IMR-90 (cell line): Measurements from ENCODE around the gene SHC4. TPM values are rescaled to one million over a fixed set of nuclear protein-coding genes. Genes with fewer than 3 reads are reported as not detected.

ENCODE experiments used
- ATAC-seq: fragments of 200-7000 bp; cut with Tn5 transposase; 2 replicates; pipeline ENCODE4 v1.9.1; 2020; ENCODE audit warnings: low read depth, mild to moderate bottlenecking, moderate library complexity
- BruUV-seq: library from RNA; stranded (reverse); fragments of 400-500 nt; replicated peaks from 2 replicates; lab custom pipeline; 2021; lab: Mats Ljungman, UMichigan
- CTCF ChIA-PET: fragments of 300-600 bp; formaldehyde crosslinking; extraction: SDS; loops from one replicate; lab custom pipeline; 2021; ENCODE audit warnings: antibody characterized with exemption; lab: Yijun Ruan, JAX
- POLR2A ChIA-PET: fragments of 300-600 bp; sonication (Branson Sonifier 250); formaldehyde crosslinking; loops from one replicate; lab custom pipeline; 2022; ENCODE audit warnings: antibody characterized with exemption; ENCODE audit not compliant: unreplicated experiment; lab: Charles Lee
- DNase-seq: peaks from one replicate; pipeline ENCODE4 v3.0.0; 2013
- H2AFZ ChIP-seq: replicated peaks from 2 replicates; pipeline ENCODE3; 2013; ENCODE audit warnings: low read length, mild to moderate bottlenecking; ENCODE audit not compliant: poor library complexity
- H2AK5ac ChIP-seq: 2 replicates; pipeline ENCODE4 v1.6.1; 2013; ENCODE audit warnings: low read depth, low read length, inconsistent platforms
- H2AK9ac ChIP-seq: replicated peaks from 2 replicates; pipeline ENCODE3; 2013; ENCODE audit warnings: mild to moderate bottlenecking, low read depth, low read length, moderate library complexity; ENCODE audit not compliant: poor library complexity
- H2BK120ac ChIP-seq: 2 replicates; pipeline ENCODE4 v1.6.1; 2013; ENCODE audit warnings: low read depth, low read length, inconsistent platforms
- H2BK15ac ChIP-seq: 3 replicates; pipeline ENCODE4 v1.6.1; 2013; ENCODE audit warnings: low read depth, low read length, inconsistent platforms
- H2BK20ac ChIP-seq: 2 replicates; pipeline ENCODE4 v1.6.1; 2013; ENCODE audit warnings: low read depth, mild to moderate bottlenecking, inconsistent platforms, low read length, moderate library complexity
- H2BK5ac ChIP-seq: 2 replicates; pipeline ENCODE4 v1.6.1; 2013; ENCODE audit warnings: mild to moderate bottlenecking, low read depth, low read length, inconsistent platforms; ENCODE audit not compliant: poor library complexity, severe bottlenecking
- H3K14ac ChIP-seq: replicated peaks from 2 replicates; pipeline ENCODE4 v1.6.1; 2013; ENCODE audit warnings: low read depth, low read length, inconsistent platforms
- H3K18ac ChIP-seq: 2 replicates; pipeline ENCODE4 v1.6.1; 2013; ENCODE audit warnings: low read depth, low read length, control low read depth
- H3K23ac ChIP-seq: 2 replicates; pipeline ENCODE4 v1.6.1; 2013; ENCODE audit warnings: low read depth, low read length, inconsistent platforms
- H3K27ac ChIP-seq: 2 replicates; pipeline ENCODE4 v1.5.1; 2013; ENCODE audit warnings: mild to moderate bottlenecking, control low read depth, low read length; ENCODE audit not compliant: insufficient read depth
- H3K27me3 ChIP-seq: 2 replicates; pipeline ENCODE4 v1.6.1; 2013; ENCODE audit warnings: low read length; ENCODE audit not compliant: control insufficient read depth, insufficient read depth
- H3K36me3 ChIP-seq: 2 replicates; pipeline ENCODE4 v1.6.1; 2013; ENCODE audit warnings: low read length, mixed read lengths; ENCODE audit not compliant: control insufficient read depth, insufficient read depth
- H3K4ac ChIP-seq: 2 replicates; pipeline ENCODE4 v1.6.1; 2013; ENCODE audit warnings: low read depth, low read length, inconsistent platforms
- H3K4me1 ChIP-seq: 2 replicates; pipeline ENCODE4 v1.6.1; 2013; ENCODE audit warnings: low read length, mixed read lengths; ENCODE audit not compliant: control insufficient read depth, insufficient read depth
- H3K4me2 ChIP-seq: 2 replicates; pipeline ENCODE4 v1.6.1; 2013; ENCODE audit warnings: low read depth, mild to moderate bottlenecking, control low read depth, low read length, moderate library complexity
- H3K4me3 ChIP-seq: 2 replicates; pipeline ENCODE4 v1.5.1; 2013; ENCODE audit warnings: low read depth, mild to moderate bottlenecking, control low read depth, low read length, moderate library complexity; ENCODE audit not compliant: insufficient read depth
- H3K56ac ChIP-seq: 2 replicates; pipeline ENCODE4 v1.6.1; 2013; ENCODE audit warnings: low read length, inconsistent platforms; ENCODE audit not compliant: insufficient read depth; ENCODE audit errors: extremely low read depth
- H3K79me1 ChIP-seq, 2 experiments: 2 replicates each; pipeline ENCODE4 v1.6.1; 2013; ENCODE audit warnings: low read length in 2 of 2, inconsistent platforms in 1 of 2, low read depth in 1 of 2
- H3K9ac ChIP-seq: 2 replicates; pipeline ENCODE4 v1.6.1; 2013; ENCODE audit warnings: low read depth, low read length, control low read depth
- H3K9me1 ChIP-seq: 2 replicates; pipeline ENCODE4 v1.6.1; 2013; ENCODE audit warnings: low read length, inconsistent platforms; ENCODE audit not compliant: insufficient read depth
- H3K9me3 ChIP-seq: 2 replicates; pipeline ENCODE4 v1.6.1; 2013; ENCODE audit warnings: low read length; ENCODE audit not compliant: control insufficient read depth, insufficient read depth
- H4K20me1 ChIP-seq: 2 replicates; pipeline ENCODE4 v1.6.1; 2013; ENCODE audit warnings: low read length, inconsistent platforms; ENCODE audit not compliant: insufficient read depth
- H4K5ac ChIP-seq: 2 replicates; pipeline ENCODE4 v1.6.1; 2013; ENCODE audit warnings: mild to moderate bottlenecking, low read depth, low read length, control low read depth
- H4K8ac ChIP-seq, 2 experiments: 2 replicates each; pipeline ENCODE4 v1.6.1; 2013; ENCODE audit warnings: low read depth in 2 of 2, low read length in 2 of 2, control low read depth in 1 of 2, inconsistent platforms in 1 of 2
- H4K91ac ChIP-seq: 2 replicates; pipeline ENCODE4 v1.6.1; 2013; ENCODE audit warnings: low read depth, low read length, inconsistent platforms; ENCODE audit not compliant: insufficient read depth
- BHLHE40 ChIP-seq: fragments of 150-350 bp; IDR thresholded peaks from 2 replicates; pipeline ENCODE4 v1.6.1; 2016; ENCODE audit warnings: mild to moderate bottlenecking, low read depth, low read length
- CEBPB ChIP-seq: IDR thresholded peaks from 2 replicates; pipeline ENCODE4 v1.6.1; 2012; ENCODE audit warnings: low read depth, low read length, improper control_type of control experiment
- CHD1 ChIP-seq: IDR thresholded peaks from 2 replicates; pipeline ENCODE4 v1.6.1; 2012; ENCODE audit warnings: low read depth, low read length, improper control_type of control experiment
- ELK1 ChIP-seq: fragments of 150-350 bp; IDR thresholded peaks from 2 replicates; pipeline ENCODE4 v1.6.1; 2016; ENCODE audit warnings: low read depth, mild to moderate bottlenecking, low read length, moderate library complexity, borderline replicate concordance
- FOS ChIP-seq: fragments of 150-350 bp; IDR thresholded peaks from 2 replicates; pipeline ENCODE4 v1.6.1; 2016; ENCODE audit warnings: low read depth, low read length
- MAFK ChIP-seq: IDR thresholded peaks from 2 replicates; pipeline ENCODE4 v1.6.1; 2012; ENCODE audit warnings: low read depth, low read length, improper control_type of control experiment
- MAZ ChIP-seq: IDR thresholded peaks from 2 replicates; pipeline ENCODE4 v1.6.1; 2012; ENCODE audit warnings: low read depth, mild to moderate bottlenecking, low read length, improper control_type of control experiment, moderate library complexity, borderline replicate concordance
- MXI1 ChIP-seq: IDR thresholded peaks from 2 replicates; pipeline ENCODE4 v1.6.1; 2012; ENCODE audit warnings: low read depth, mild to moderate bottlenecking, low read length, moderate library complexity, borderline replicate concordance
- NFE2L2 ChIP-seq: fragments of 150-350 bp; IDR thresholded peaks from 2 replicates; pipeline ENCODE4 v1.6.1; 2016; ENCODE audit warnings: low read depth, mild to moderate bottlenecking, low read length
- POLR2A ChIP-seq: IDR thresholded peaks from 2 replicates; pipeline ENCODE4 v1.6.1; 2012; ENCODE audit warnings: mild to moderate bottlenecking, low read depth, low read length
- RAD21 ChIP-seq: IDR thresholded peaks from 2 replicates; pipeline ENCODE4 v1.6.1; 2012; ENCODE audit warnings: low read length, improper control_type of control experiment
- RCOR1 ChIP-seq: IDR thresholded peaks from 2 replicates; pipeline ENCODE4 v1.6.1; 2012; ENCODE audit warnings: mild to moderate bottlenecking, low read length, improper control_type of control experiment; ENCODE audit not compliant: insufficient replicate concordance
- RFX5 ChIP-seq: IDR thresholded peaks from 2 replicates; pipeline ENCODE4 v1.8.0; 2012; ENCODE audit warnings: low read depth, mild to moderate bottlenecking, low read length, moderate library complexity
- SMC3 ChIP-seq: fragments of 150-350 bp; IDR thresholded peaks from 2 replicates; pipeline ENCODE4 v1.6.1; 2016; ENCODE audit warnings: low read depth, mild to moderate bottlenecking, antibody characterized with exemption, low read length, moderate library complexity
- WGBS, 2 experiments: methylation state at CpG; one replicate each; pipeline versions ENCODE4 v1.1.5 to v1.1.7; 2013; ENCODE audit warnings: missing lambda C conversion rate in 2 of 2; ENCODE audit not compliant: insufficient read length in 1 of 2; ENCODE audit errors: extremely low coverage in 2 of 2; 5-methylcytosine and 5-hydroxymethylcytosine counted together
- dilution Hi-C: fragments of 300-500 bp; cut with HindIII; formaldehyde crosslinking; loops from one replicate; pipeline ENCODE4 v1.14.3; 2018; ENCODE audit warnings: low sequenced_read_pairs; ENCODE audit not compliant: unreplicated experiment
- in situ Hi-C: fragments of 300-500 bp; cut with MboI; formaldehyde crosslinking; loops from 3 replicates; pipeline ENCODE4 v1.14.3; 2019; ENCODE audit warnings: low sequenced_read_pairs, inconsistent platforms, mixed read lengths
- intact Hi-C: fragments of 100-400 bp; cut with micrococcal nuclease; formaldehyde crosslinking; loops from 2 replicates; pipeline ENCODE4 v1.10.0; 2022
- polyA plus RNA-seq, 3 experiments: library from polyadenylated mRNA; depleted of rRNA; stranded (reverse); fragments of >200 nt; gene quantifications; 2 replicates each; pipeline ENCODE4 v1.2.3, GENCODE V29; 2012; ENCODE audit warnings: low replicate concordance in 1 of 3
- total RNA-seq: library from RNA; depleted of rRNA; stranded (reverse); fragments of >200 nt; gene quantifications from 2 replicates; pipeline ENCODE4 v1.2.3, GENCODE V29; 2012
- TF ChIP-seq, protein P1 (sequence below): fragments of 150-350 bp; IDR thresholded peaks from 2 replicates; pipeline ENCODE4 v1.6.1; 2017; ENCODE audit warnings: mild to moderate bottlenecking, antibody characterized with exemption, low read length, low read depth
- TF ChIP-seq, protein P2 (sequence below): conservative IDR thresholded peaks from 2 replicates; pipeline ENCODE4 v1.5.1; 2012; ENCODE audit warnings: mild to moderate bottlenecking, low read depth, low read length, improper control_type of control experiment

The SHC4 gene
- total and polyA plus RNA-seq, 2 of the 4 experiments (the other 2 are of a cell fraction), result 0.91 to 2.7 TPM

DNA sequence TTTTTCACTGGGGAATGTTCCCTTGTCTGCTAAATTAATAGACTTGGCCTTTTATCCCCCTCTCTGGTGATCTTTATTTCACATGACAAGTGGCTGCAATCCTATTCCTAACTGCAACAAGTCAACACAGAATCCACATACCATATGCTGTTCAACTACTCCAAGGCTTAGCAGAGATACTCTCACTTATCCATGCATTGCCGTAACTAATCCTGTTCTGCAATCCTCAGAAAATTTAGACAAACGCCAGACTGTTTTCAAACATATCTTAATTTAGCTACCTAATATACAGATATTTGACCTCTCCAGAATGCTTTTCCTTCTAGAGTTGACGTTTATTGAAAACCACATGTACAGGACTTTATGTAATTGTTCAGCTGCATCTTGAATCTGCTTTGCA, 47.9 kb downstream of the SHC4 start:
- Histone ChIP-seq H3K9ac (no peak overlapping the region), H3K27me3 (no peaks in the 10 kb centered on the region), H4K91ac (no peak overlapping the region), H4K8ac (no peak overlapping the region), H3K36me3 (no peaks in the 10 kb centered on the region), H2BK20ac (no peak overlapping the region), H2BK120ac (no peak overlapping the region), H2AFZ (no peak overlapping the region), H3K56ac (no peak overlapping the region), H2BK15ac (no peak overlapping the region), H3K4me3 (no peak overlapping the region), H3K4me1 (peaks cover 3% of the 10 kb centered on the region), H3K23ac (no peak overlapping the region), H3K27ac (no peak overlapping the region), H4K5ac (no peak overlapping the region), H3K9me1 (no peaks in the 10 kb centered on the region), H2AK5ac (no peak overlapping the region), H3K4me2 (no peak overlapping the region), H2BK5ac (no peak overlapping the region), H2AK9ac (no peak overlapping the region), H3K9me3 (no peaks in the 10 kb centered on the region), H3K79me1 (no peaks in the 10 kb centered on the region; a peak in 1 of 4 replicates), H3K14ac (no peak overlapping the region), H3K4ac (no peak overlapping the region), H3K18ac (no peak overlapping the region), H4K20me1 (no peaks in the 10 kb centered on the region)
- BruUV-seq, result no TSS peak
- intact Hi-C loops (loop anchor here (2.0 kb wide), 1 partner anchor 33 kb away; no protein-coding TSS in a partner anchor), in situ Hi-C loops (no loop called here), dilution Hi-C loops (no loop called here)
- POLR2A ChIA-PET, result no interaction called here
- CTCF ChIA-PET, result interaction anchor here (1.6 kb wide), 1 partner anchor 9 kb away, joined by 3 read pairs; no protein-coding TSS in a partner anchor
- no peak for TF ChIP-seq RAD21
- TF ChIP-seq MAFK, result no peak
- no peak for TF ChIP-seq CEBPB
- TF ChIP-seq RFX5, result no peak
- TF ChIP-seq BHLHE40, result no peak
- TF ChIP-seq MAZ, result no peak
- no peak for TF ChIP-seq ELK1
- no peak for TF ChIP-seq SMC3
- no peak for TF ChIP-seq MXI1
- TF ChIP-seq CHD1, result no peak
- TF ChIP-seq RCOR1, result no peak
- TF ChIP-seq POLR2A, result no peak
- TF ChIP-seq, protein P1, sequence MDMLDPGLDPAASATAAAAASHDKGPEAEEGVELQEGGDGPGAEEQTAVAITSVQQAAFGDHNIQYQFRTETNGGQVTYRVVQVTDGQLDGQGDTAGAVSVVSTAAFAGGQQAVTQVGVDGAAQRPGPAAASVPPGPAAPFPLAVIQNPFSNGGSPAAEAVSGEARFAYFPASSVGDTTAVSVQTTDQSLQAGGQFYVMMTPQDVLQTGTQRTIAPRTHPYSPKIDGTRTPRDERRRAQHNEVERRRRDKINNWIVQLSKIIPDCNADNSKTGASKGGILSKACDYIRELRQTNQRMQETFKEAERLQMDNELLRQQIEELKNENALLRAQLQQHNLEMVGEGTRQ, result no peak
- no peak for TF ChIP-seq FOS
- TF ChIP-seq NFE2L2, result no peak
- TF ChIP-seq, protein P2, sequence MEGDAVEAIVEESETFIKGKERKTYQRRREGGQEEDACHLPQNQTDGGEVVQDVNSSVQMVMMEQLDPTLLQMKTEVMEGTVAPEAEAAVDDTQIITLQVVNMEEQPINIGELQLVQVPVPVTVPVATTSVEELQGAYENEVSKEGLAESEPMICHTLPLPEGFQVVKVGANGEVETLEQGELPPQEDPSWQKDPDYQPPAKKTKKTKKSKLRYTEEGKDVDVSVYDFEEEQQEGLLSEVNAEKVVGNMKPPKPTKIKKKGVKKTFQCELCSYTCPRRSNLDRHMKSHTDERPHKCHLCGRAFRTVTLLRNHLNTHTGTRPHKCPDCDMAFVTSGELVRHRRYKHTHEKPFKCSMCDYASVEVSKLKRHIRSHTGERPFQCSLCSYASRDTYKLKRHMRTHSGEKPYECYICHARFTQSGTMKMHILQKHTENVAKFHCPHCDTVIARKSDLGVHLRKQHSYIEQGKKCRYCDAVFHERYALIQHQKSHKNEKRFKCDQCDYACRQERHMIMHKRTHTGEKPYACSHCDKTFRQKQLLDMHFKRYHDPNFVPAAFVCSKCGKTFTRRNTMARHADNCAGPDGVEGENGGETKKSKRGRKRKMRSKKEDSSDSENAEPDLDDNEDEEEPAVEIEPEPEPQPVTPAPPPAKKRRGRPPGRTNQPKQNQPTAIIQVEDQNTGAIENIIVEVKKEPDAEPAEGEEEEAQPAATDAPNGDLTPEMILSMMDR, result no peak
- 50% methylated on average over 1 of the region's 3 CpGs; no CpG with 5 or more reads in 1 of the 2 experiments for WGBS, 2 experiments
- no peak; the same call in 1 of the 2 replicates for ATAC-seq
- no peak for DNase-seq
